OCI-LY3 (cell line): ENCODE results near the gene TPX2.

Experiments used
- H2AFZ ChIP-seq: fragments of 200-600, 300-600 bp; shearing (Covaris generic); 2 replicates; pipeline ENCODE4 v1.6.0; 2014; ENCODE audit warnings: antibody characterized with exemption, low read depth, low read length
- H3K27ac ChIP-seq: fragments of 200-600, 300-600 bp; sonication (generic); 2 replicates; pipeline ENCODE4 v1.5.1; 2014; ENCODE audit warnings: mild to moderate bottlenecking, low read length, moderate library complexity, mixed read lengths
- H3K27me3 ChIP-seq: fragments of 200-600, 300-600 bp; sonication (generic); 2 replicates; pipeline ENCODE4 v1.6.1; 2014; ENCODE audit warnings: low read depth, low read length, mixed read lengths
- H3K36me3 ChIP-seq: fragments of 200-600, 300-600 bp; sonication (generic); replicated peaks from 2 replicates; pipeline ENCODE3; 2014; ENCODE audit warnings: low read depth, low read length, mixed read lengths
- H3K4me1 ChIP-seq: fragments of 300-600, 200-600 bp; sonication (generic); 2 replicates; pipeline ENCODE4 v1.6.1; 2014; ENCODE audit warnings: low read length, mixed read lengths
- H3K4me2 ChIP-seq: fragments of 200-600, 300-600 bp; sonication (generic); 2 replicates; pipeline ENCODE4 v1.6.1; 2014; ENCODE audit warnings: low read length, mixed read lengths
- H3K4me3 ChIP-seq: fragments of 300-600, 200-600 bp; sonication (generic); 2 replicates; pipeline ENCODE4 v1.5.1; 2014; ENCODE audit warnings: antibody characterized with exemption, mild to moderate bottlenecking, low read length, moderate library complexity
- H3K79me2 ChIP-seq: fragments of 300-600, 200-600 bp; shearing (Covaris generic); 2 replicates; pipeline ENCODE4 v1.6.1; 2014; ENCODE audit warnings: mild to moderate bottlenecking, low read length, mixed read lengths
- H3K9ac ChIP-seq: fragments of 300-600, 200-600 bp; shearing (Covaris generic); 2 replicates; pipeline ENCODE4 v1.6.0; 2014; ENCODE audit warnings: mild to moderate bottlenecking, low read length, moderate library complexity
- H3K9me3 ChIP-seq: fragments of 200-600, 300-600 bp; shearing (Covaris generic); 2 replicates; pipeline ENCODE4 v1.6.1; 2014; ENCODE audit warnings: low read length, mixed read lengths; ENCODE audit not compliant: insufficient read depth
- H4K20me1 ChIP-seq: fragments of 200-600, 300-600 bp; sonication (generic); 2 replicates; pipeline ENCODE4 v1.6.1; 2016; ENCODE audit warnings: low read length, mixed read lengths; ENCODE audit not compliant: insufficient read depth
- EZH2phosphoT487 ChIP-seq: fragments of 200-600 bp; shearing (Covaris generic); IDR thresholded peaks from 2 replicates; pipeline ENCODE4 v1.6.1; 2018; ENCODE audit warnings: antibody characterized with exemption, mixed run types, low read depth
- TF ChIP-seq, protein P1 (sequence below): fragments of 200-600, 300-600 bp; sonication (generic); IDR thresholded peaks from 2 replicates; pipeline ENCODE4 v1.5.1; 2014; ENCODE audit warnings: antibody characterized with exemption, low read length, low read depth

Gene TPX2

DNA sequence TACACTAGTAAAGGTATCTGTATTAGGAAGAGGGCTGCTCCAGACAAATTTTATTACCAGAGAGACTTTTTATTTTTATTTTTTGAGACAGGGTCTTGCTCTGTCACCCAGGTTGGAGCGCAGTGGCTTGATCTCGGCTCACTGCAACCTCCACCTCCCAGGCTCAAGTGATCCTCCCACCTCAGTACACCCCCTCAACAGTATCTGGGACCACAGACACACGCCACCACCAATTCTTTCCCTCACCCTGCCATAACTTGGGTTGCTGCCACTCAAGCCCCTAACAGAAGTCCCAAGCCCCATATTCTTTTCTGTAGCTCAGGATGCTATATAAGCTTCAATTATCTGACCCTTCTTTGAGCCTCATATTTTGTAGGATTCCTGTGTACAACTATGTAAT is 23.3 kb upstream of the TPX2 start:
- no peaks in the 10 kb centered on the region for H3K9me3 ChIP-seq
- H3K27ac ChIP-seq: no peak overlapping the region
- H3K9ac ChIP-seq: no peak overlapping the region
- H3K4me2 ChIP-seq: peak overlapping the region; percentile 95; the same call in 1 of the 2 replicates
- no peak overlapping the region for H2AFZ ChIP-seq
- peaks cover 72% of the 10 kb centered on the region for H3K36me3 ChIP-seq
- no peak overlapping the region for H3K4me3 ChIP-seq
- H3K4me1 ChIP-seq: peaks cover 59% of the 10 kb centered on the region
- peaks cover 20% of the 10 kb centered on the region for H4K20me1 ChIP-seq
- H3K27me3 ChIP-seq: no peaks in the 10 kb centered on the region
- TF ChIP-seq, protein P1, sequence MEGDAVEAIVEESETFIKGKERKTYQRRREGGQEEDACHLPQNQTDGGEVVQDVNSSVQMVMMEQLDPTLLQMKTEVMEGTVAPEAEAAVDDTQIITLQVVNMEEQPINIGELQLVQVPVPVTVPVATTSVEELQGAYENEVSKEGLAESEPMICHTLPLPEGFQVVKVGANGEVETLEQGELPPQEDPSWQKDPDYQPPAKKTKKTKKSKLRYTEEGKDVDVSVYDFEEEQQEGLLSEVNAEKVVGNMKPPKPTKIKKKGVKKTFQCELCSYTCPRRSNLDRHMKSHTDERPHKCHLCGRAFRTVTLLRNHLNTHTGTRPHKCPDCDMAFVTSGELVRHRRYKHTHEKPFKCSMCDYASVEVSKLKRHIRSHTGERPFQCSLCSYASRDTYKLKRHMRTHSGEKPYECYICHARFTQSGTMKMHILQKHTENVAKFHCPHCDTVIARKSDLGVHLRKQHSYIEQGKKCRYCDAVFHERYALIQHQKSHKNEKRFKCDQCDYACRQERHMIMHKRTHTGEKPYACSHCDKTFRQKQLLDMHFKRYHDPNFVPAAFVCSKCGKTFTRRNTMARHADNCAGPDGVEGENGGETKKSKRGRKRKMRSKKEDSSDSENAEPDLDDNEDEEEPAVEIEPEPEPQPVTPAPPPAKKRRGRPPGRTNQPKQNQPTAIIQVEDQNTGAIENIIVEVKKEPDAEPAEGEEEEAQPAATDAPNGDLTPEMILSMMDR: no peak
- no peak for TF ChIP-seq EZH2phosphoT487
- peaks cover 96% of the 10 kb centered on the region for H3K79me2 ChIP-seq

DNA sequence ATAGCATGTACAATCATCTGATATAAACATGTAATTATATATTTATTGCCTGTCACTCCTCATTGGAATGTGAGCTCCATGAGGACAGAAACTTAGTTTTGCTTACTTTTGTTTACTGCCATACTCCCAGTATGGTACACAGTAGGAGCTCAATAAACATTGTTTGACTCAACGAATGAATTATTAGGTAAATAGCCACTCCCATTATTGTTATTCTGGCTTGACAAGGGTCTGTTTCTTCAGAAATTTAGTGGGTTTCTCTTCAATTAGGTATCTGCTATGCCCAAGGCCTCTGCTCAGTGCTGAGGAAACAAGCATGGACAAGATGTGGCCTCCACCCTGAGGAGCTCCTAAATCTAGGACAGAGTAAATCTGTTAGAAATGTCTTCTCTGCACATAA is 22.7 kb upstream of the TPX2 start:
- H3K4me3 ChIP-seq: peak overlapping the region; percentile 65
- peaks cover 69% of the 10 kb centered on the region for H3K36me3 ChIP-seq
- TF ChIP-seq, protein P1: no peak
- no peak for TF ChIP-seq EZH2phosphoT487
- H4K20me1 ChIP-seq: peaks cover 14% of the 10 kb centered on the region
- H3K79me2 ChIP-seq: peaks cover 96% of the 10 kb centered on the region
- H2AFZ ChIP-seq: no peak overlapping the region
- no peaks in the 10 kb centered on the region for H3K27me3 ChIP-seq
- H3K9me3 ChIP-seq: no peaks in the 10 kb centered on the region
- H3K4me1 ChIP-seq: peaks cover 65% of the 10 kb centered on the region
- peak overlapping the region; percentile 60; the same call in 1 of the 2 replicates for H3K9ac ChIP-seq
- H3K27ac ChIP-seq: peak overlapping the region; percentile 92; the same call in 1 of the 2 replicates
- peak overlapping the region; percentile 95 for H3K4me2 ChIP-seq

DNA sequence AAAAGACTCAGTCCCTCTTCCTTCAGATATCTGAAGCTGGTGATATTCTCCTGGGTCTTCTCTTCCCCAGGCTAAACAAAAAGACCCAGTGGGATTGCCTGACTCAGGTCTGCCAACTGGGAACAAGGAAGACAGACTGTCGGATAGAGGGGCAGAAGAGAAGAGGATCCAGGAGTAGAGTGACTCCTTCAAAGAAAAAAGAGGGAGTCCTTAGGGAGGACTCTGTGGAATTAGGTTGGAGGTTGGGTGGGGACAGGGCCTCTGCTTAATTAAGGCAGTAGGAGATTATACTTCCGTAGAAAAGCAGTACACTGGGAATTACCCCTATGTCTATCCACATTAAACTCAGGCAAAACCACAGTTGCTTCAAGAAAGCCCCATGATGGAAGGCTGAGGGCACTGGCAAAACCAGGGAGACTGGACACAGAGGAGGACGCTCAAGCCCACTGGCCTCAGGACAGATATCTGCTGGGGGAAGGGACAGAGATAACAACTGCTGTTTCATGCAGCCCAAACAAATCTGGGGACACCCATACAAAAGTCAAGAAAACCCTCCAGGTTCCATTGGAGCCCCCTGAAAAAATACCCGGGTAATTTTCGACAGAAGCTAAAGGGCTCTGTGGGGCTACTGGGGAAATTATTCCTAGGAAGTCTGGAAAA is 22.1 kb upstream of the TPX2 start:
- peak overlapping the region; percentile 60 for H3K9ac ChIP-seq
- H3K79me2 ChIP-seq: peaks cover 96% of the 10 kb centered on the region
- H3K4me2 ChIP-seq: peak overlapping the region; percentile 95
- no peaks in the 10 kb centered on the region for H3K27me3 ChIP-seq
- peak overlapping the region; percentile 92 for H3K27ac ChIP-seq
- peaks cover 71% of the 10 kb centered on the region for H3K4me1 ChIP-seq
- peaks cover 67% of the 10 kb centered on the region for H3K36me3 ChIP-seq
- peaks cover 8% of the 10 kb centered on the region for H4K20me1 ChIP-seq
- H2AFZ ChIP-seq: no peak overlapping the region
- no peaks in the 10 kb centered on the region for H3K9me3 ChIP-seq
- H3K4me3 ChIP-seq: peak overlapping the region; percentile 65
- TF ChIP-seq, protein P1: no peak
- no peak for TF ChIP-seq EZH2phosphoT487

DNA sequence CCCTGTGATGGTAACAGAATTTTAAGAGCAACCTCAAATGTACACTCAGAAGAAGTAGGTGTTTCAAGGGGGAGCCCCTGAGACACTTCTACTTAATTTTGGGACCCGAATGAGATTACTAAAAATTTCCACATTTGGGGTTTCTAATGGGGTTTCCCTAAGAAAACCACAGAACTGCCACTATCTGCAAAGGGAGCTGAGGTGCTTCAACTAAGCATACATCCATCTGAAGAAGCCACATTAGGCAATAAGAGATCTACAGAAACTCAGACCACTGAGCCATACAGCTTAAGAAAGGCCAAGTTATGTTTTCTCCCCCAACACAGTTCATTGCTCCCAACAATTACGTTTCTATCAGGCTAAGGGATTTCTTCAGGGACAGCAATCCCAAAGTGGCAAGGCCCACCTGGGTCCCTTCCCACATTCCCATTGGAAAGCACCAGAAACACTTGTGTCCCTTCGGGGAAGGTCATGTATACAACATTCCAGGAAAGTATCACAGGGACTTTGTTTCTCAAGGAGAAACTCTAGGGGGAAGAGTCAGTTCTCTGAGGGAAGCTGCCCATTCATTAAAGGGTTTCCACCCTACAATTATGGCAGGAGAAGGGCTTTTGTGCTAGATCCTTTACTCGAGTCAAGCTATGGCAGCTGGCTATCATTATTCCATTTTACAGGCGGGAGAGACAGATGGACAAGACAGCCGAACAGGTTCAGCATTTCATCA is 21.4 kb upstream of the TPX2 start:
- Histone ChIP-seq H3K36me3 (peaks cover 60% of the 10 kb centered on the region), H3K4me2 (peak overlapping the region; percentile 95), H3K79me2 (peaks cover 96% of the 10 kb centered on the region), H3K27me3 (no peaks in the 10 kb centered on the region), H2AFZ (no peak overlapping the region), H3K9ac (peak overlapping the region; percentile 61), H3K4me3 (peak overlapping the region; percentile 71), H3K9me3 (no peaks in the 10 kb centered on the region), H4K20me1 (peaks cover 5% of the 10 kb centered on the region), H3K27ac (peak overlapping the region; percentile 92), H3K4me1 (peaks cover 71% of the 10 kb centered on the region)
- TF ChIP-seq, protein P1: no peak
- no peak for TF ChIP-seq EZH2phosphoT487
